ENCODE data around the gene ZFHX3. TPM values are rescaled to one million over a fixed set of nuclear protein-coding genes. Genes with fewer than 3 reads are reported as not detected.
A peak's percentile ranks its signal among the peaks of the same experiment; 100 is the strongest.

ZFHX3 gene
- total RNA-seq, 2 donors from 2014 or later = 0.79 to 2.2 TPM

DNA sequence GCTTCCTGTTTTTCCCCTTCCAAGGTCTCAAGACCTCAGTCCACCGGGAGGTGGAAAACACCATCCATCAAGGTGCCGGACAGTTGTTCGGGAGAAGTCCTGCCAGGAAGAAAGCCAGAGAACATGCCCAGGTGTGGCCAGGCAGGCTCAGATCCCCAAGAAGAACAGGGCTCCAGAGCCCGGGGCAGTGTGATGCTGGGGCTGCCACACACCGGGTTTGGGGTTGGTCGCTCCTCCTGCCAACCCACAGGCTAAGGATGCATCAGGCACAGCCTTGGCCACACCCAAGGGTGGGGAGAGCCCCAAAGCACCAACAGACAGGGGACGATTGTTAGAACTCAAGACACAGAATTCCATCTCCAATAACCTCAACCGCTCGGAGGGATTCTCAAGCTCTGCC is 19.7 kb downstream of the ZFHX3 start:
- H3K36me3 ChIP-seq (ENCODE audit: control insufficient read depth, insufficient read depth, low read length) = no peaks in the 10 kb centered on the region
- H3K27ac ChIP-seq (ENCODE audit: low read depth, low read length) = no peak overlapping the region
- Mint-ChIP-seq H3K27ac (no peak overlapping the region), H3K4me3 (no peak overlapping the region), H3K4me1 (peaks cover 44% of the 10 kb centered on the region), H3K9me3 (no peaks in the 10 kb centered on the region), H3K27me3 (ENCODE audit: insufficient read depth) (peaks cover 100% of the 10 kb centered on the region), H3K36me3 (ENCODE audit: low read depth) (no peaks in the 10 kb centered on the region)
- H3K27me3 ChIP-seq (ENCODE audit: control insufficient read depth, insufficient read depth, low read length, poor library complexity, severe bottlenecking) = peaks cover 98% of the 10 kb centered on the region
- TF ChIP-seq, protein P1, sequence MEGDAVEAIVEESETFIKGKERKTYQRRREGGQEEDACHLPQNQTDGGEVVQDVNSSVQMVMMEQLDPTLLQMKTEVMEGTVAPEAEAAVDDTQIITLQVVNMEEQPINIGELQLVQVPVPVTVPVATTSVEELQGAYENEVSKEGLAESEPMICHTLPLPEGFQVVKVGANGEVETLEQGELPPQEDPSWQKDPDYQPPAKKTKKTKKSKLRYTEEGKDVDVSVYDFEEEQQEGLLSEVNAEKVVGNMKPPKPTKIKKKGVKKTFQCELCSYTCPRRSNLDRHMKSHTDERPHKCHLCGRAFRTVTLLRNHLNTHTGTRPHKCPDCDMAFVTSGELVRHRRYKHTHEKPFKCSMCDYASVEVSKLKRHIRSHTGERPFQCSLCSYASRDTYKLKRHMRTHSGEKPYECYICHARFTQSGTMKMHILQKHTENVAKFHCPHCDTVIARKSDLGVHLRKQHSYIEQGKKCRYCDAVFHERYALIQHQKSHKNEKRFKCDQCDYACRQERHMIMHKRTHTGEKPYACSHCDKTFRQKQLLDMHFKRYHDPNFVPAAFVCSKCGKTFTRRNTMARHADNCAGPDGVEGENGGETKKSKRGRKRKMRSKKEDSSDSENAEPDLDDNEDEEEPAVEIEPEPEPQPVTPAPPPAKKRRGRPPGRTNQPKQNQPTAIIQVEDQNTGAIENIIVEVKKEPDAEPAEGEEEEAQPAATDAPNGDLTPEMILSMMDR (conservative IDR thresholded peaks at IDR 0.05) = no peak
- H3K4me3 ChIP-seq (ENCODE audit: low read length) = no peak overlapping the region
- no peak overlapping the region for H3K9ac ChIP-seq (ENCODE audit: extremely low read depth, low read length, poor library complexity, severe bottlenecking)
- peaks cover 23% of the 10 kb centered on the region for H3K4me1 ChIP-seq (ENCODE audit: control insufficient read depth, insufficient read depth, low read length)
- 90 to 95% methylated on average over 4 to 9 of the region's 9 CpGs for WGBS, 2 experiments (ENCODE audit: insufficient coverage in 1 of 2, insufficient read length in 1 of 2)
- H3K9me3 ChIP-seq (ENCODE audit: control insufficient read depth, low read length) = no peaks in the 10 kb centered on the region
- DNase-seq = no peak

DNA sequence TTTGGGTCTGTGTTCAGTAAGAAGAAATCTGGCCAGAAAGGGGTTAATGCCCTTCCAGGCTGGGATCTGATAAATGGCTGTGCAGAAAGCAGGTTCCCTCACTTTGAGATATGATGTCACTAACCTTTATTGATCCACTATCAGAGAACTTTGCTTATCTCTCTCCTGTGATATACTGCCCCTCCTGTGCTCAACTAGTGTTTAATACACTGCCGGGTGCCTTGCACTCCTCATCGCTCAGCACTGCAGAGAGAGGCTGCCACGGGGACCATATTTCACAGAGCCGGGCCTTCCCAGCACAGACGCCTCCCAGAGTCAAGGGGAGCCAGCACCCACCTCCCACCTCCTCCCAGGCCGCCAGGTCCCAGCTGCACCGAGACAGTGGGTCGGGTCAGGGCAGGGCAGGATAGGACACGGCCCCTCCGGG is 20.2 kb downstream of the ZFHX3 start:
- no peaks in the 10 kb centered on the region for H3K9me3 Mint-ChIP-seq

DNA sequence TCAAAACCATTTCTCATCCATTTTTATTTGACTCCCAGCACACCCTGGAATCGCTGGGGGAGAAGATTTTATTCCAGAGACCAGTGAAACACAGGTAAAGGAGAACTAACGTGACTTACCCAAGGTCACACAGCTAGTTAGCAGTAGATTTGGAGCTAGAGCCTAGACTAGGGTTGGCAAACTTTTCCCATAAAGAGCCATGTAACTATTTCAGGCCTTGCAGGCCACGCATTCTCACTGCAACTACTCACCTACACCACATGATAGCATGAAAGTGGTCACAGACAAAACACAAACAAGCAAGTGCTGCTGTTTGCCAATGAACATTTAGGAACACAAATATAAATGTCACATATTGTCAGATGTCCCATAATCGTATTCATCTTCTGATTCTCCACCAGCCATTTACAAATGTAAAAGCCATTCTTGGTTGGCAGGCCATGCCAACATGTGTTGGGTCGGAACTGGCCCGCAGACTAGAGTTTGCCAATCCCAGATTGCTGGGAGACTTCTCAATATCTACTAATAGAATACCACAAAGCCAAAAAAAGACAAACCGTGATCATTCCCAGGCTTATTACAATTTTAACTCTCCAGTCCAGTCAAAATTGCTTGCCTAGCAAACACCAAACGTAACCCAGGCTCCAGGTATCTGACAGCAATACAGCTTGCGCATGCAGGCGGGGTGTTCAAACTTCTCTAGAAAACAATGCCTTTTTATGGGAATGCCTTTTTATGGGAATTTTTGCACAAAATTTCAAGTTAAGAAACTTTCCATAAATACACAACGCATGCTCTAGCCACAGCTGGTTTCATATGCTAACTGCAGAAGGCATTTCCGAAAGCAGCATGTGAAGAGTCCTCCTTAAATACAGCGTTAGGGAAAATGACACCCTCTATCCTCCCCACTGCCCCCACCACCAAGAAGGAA is 20.9 kb downstream of the ZFHX3 start:
- Histone ChIP-seq H3K27ac (ENCODE audit: low read depth, low read length) (no peak overlapping the region), H3K4me1 (ENCODE audit: control insufficient read depth, insufficient read depth, low read length) (peaks cover 17% of the 10 kb centered on the region), H3K36me3 (ENCODE audit: control insufficient read depth, insufficient read depth, low read length) (no peaks in the 10 kb centered on the region), H3K4me3 (ENCODE audit: low read length) (no peak overlapping the region), H3K9ac (ENCODE audit: extremely low read depth, low read length, poor library complexity, severe bottlenecking) (no peak overlapping the region), H3K27me3 (ENCODE audit: control insufficient read depth, insufficient read depth, low read length, poor library complexity, severe bottlenecking) (peaks cover 90% of the 10 kb centered on the region), H3K9me3 (ENCODE audit: control insufficient read depth, low read length) (no peaks in the 10 kb centered on the region)
- TF ChIP-seq, protein P1 (conservative IDR thresholded peaks at IDR 0.05) = no peak
- WGBS, 2 experiments (ENCODE audit: insufficient coverage in 1 of 2, insufficient read length in 1 of 2) = 93 to 94% methylated on average over 7 to 13 of the region's 13 CpGs
- Mint-ChIP-seq H3K27ac (no peak overlapping the region), H3K27me3 (ENCODE audit: insufficient read depth) (peaks cover 99% of the 10 kb centered on the region), H3K4me3 (no peak overlapping the region), H3K9me3 (no peaks in the 10 kb centered on the region), H3K4me1 (peaks cover 31% of the 10 kb centered on the region), H3K36me3 (ENCODE audit: low read depth) (no peaks in the 10 kb centered on the region)
- peak; percentile 17 for DNase-seq

More for the DNA sequence above, 20.2 kb downstream of the ZFHX3 start:
- H3K4me3 Mint-ChIP-seq = no peak overlapping the region
- Histone ChIP-seq H3K9ac (ENCODE audit: extremely low read depth, low read length, poor library complexity, severe bottlenecking) (no peak overlapping the region), H3K27me3 (ENCODE audit: control insufficient read depth, insufficient read depth, low read length, poor library complexity, severe bottlenecking) (peaks cover 93% of the 10 kb centered on the region), H3K36me3 (ENCODE audit: control insufficient read depth, insufficient read depth, low read length) (no peaks in the 10 kb centered on the region), H3K4me1 (ENCODE audit: control insufficient read depth, insufficient read depth, low read length) (peaks cover 18% of the 10 kb centered on the region), H3K27ac (ENCODE audit: low read depth, low read length) (no peak overlapping the region), H3K9me3 (ENCODE audit: control insufficient read depth, low read length) (no peaks in the 10 kb centered on the region), H3K4me3 (ENCODE audit: low read length) (no peak overlapping the region)
- peaks cover 38% of the 10 kb centered on the region for H3K4me1 Mint-ChIP-seq
- peak; percentile 47 for DNase-seq
- H3K36me3 Mint-ChIP-seq (ENCODE audit: low read depth) = no peaks in the 10 kb centered on the region
- H3K27me3 Mint-ChIP-seq (ENCODE audit: insufficient read depth) = peaks cover 99% of the 10 kb centered on the region
- TF ChIP-seq, protein P1 (conservative IDR thresholded peaks at IDR 0.05) = no peak
- no peak overlapping the region for H3K27ac Mint-ChIP-seq
- 83 to 85% methylated on average over 5 to 10 of the region's 10 CpGs for WGBS, 2 experiments (ENCODE audit: insufficient coverage in 1 of 2, insufficient read length in 1 of 2)
